GM23248 (cell line): ENCODE results near the gene ARHGAP24. TPM values are rescaled to one million over a fixed set of nuclear protein-coding genes. Genes with fewer than 3 reads are reported as not detected.
"Not testable (repeated sequence)": the region's sequence is repeated elsewhere in the genome, so short reads cannot be mapped to it uniquely, and the experiment has no call there.

Experiments
- DNase-seq: peaks from one replicate; pipeline ENCODE4 v3.0.0-alpha.2; 2015
- H2AFZ ChIP-seq: fragments of 200-600 bp; sonication (generic); 2 replicates; pipeline ENCODE4 v1.6.1; 2016; ENCODE audit warnings: antibody characterized with exemption
- H3F3A ChIP-seq: fragments of 200-600 bp; sonication (generic); 2 replicates; pipeline ENCODE4 v1.6.1; 2016; ENCODE audit warnings: mild to moderate bottlenecking, antibody characterized with exemption, mixed run types; ENCODE audit not compliant: insufficient read depth
- H3K27ac ChIP-seq: fragments of 200-600 bp; sonication (generic); 2 replicates; pipeline ENCODE4 v1.5.1; 2016; ENCODE audit warnings: mild to moderate bottlenecking
- H3K27me3 ChIP-seq: fragments of 200-600 bp; sonication (generic); replicated peaks from 2 replicates; pipeline ENCODE4 v1.6.1; 2016; ENCODE audit warnings: mild to moderate bottlenecking; ENCODE audit not compliant: insufficient read depth
- H3K36me3 ChIP-seq: fragments of 200-600 bp; sonication (generic); 2 replicates; pipeline ENCODE4 v1.6.1; 2016; ENCODE audit warnings: low read depth, mild to moderate bottlenecking
- H3K4me1 ChIP-seq: fragments of 200-600 bp; sonication (generic); 2 replicates; pipeline ENCODE4 v1.6.1; 2016; ENCODE audit warnings: mild to moderate bottlenecking; ENCODE audit not compliant: insufficient read depth
- H3K4me2 ChIP-seq: fragments of 200-600 bp; sonication (generic); one replicate; pipeline ENCODE4 v1.6.1; 2016; ENCODE audit warnings: mild to moderate bottlenecking; ENCODE audit not compliant: unreplicated experiment
- H3K4me3 ChIP-seq: fragments of 200-600 bp; sonication (generic); 2 replicates; pipeline ENCODE4 v1.5.1; 2016; ENCODE audit warnings: mild to moderate bottlenecking
- H3K79me2 ChIP-seq: fragments of 200-600 bp; sonication (generic); 2 replicates; pipeline ENCODE4 v1.6.1; 2016; ENCODE audit warnings: mild to moderate bottlenecking; ENCODE audit not compliant: insufficient read depth
- H3K9ac ChIP-seq: fragments of 200-600 bp; sonication (generic); 2 replicates; pipeline ENCODE4 v1.6.1; 2016; ENCODE audit warnings: mild to moderate bottlenecking
- H3K9me2 ChIP-seq: fragments of 200-600 bp; sonication (generic); 2 replicates; pipeline ENCODE4 v1.6.1; 2016; ENCODE audit warnings: mixed run types, mild to moderate bottlenecking, moderate library complexity; ENCODE audit not compliant: insufficient read depth
- H3K9me3 ChIP-seq: fragments of 200-600 bp; sonication (generic); one replicate; pipeline ENCODE4 v1.6.1; 2017; ENCODE audit warnings: low read depth
- H4K20me1 ChIP-seq: fragments of 200-600 bp; sonication (generic); 2 replicates; pipeline ENCODE4 v1.6.0; 2016; ENCODE audit not compliant: insufficient read depth
- EZH2 ChIP-seq: fragments of 200-600 bp; sonication (generic); IDR thresholded peaks from 2 replicates; pipeline ENCODE4 v1.6.1; 2018; ENCODE audit warnings: antibody characterized with exemption, mild to moderate bottlenecking; ENCODE audit not compliant: insufficient read depth, poor library complexity, severe bottlenecking
- EZH2phosphoT487 ChIP-seq: fragments of 200-600 bp; sonication (generic); IDR thresholded peaks from 2 replicates; pipeline ENCODE4 v1.6.1; 2018; ENCODE audit warnings: antibody characterized with exemption, moderate library complexity, mild to moderate bottlenecking, low read depth; ENCODE audit not compliant: insufficient read depth
- WGBS, 2 experiments: methylation state at CpG; one replicate each; pipeline ENCODE4 v1.1.6; 2015 to 2017; ENCODE audit warnings: low lambda C conversion rate in 2 of 2, low coverage in 1 of 2; ENCODE audit errors: missing lambda C conversion rate in 2 of 2; 5-methylcytosine and 5-hydroxymethylcytosine counted together
- in situ Hi-C: fragments of 300-500 bp; cut with MboI; formaldehyde crosslinking; loops from 2 replicates; pipeline ENCODE4 v1.15.0; 2020
- polyA plus RNA-seq: library from polyadenylated mRNA; unstranded; fragments of >200 nt; fragmentation: Nextera tagmentation; extraction: Ambion mirVana; gene quantifications from 2 replicates; pipeline ENCODE4 v1.2.1, GENCODE V29; 2016
- total RNA-seq: library from RNA; depleted of rRNA; stranded (reverse); fragments of >200 nt; shearing (Covaris generic); gene quantifications from 2 replicates; pipeline ENCODE4 v1.2.3, GENCODE V29; 2014

The ARHGAP24 gene
- total and polyA plus RNA-seq, 2 experiments from 2014 or later = 24.1 to 31.6 TPM

DNA sequence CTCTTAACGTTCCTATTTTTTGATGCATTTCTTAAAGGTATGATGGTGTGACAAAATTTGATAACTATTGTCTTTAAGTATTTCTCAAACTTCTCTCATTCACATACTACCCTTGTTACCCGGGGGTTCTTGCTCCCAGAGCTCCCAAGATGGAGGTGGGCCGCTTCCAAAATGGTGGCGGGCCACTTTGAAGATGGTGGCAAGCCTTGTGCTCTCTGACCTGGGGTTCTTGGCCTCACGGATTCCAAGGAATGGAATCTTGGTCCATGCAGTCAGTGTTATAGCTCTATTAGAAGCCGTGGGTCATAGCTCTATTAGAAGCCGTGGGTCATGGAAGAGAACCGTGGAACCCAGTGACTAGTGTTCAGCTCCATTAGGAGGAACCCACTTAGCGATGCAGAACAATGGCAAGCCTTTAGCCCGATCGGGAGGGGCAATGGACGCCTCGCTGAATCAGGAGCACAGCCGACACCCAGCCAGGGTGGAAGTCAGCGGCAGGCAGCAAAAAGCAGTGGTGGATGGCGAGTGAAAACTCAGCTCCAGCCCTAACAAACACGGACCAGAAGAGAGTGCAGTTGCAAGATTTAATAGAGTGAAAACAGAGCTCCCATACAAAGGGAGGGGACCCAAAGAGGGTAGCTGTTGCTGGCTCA lies 481.5 kb downstream of the ARHGAP24 start:
- no peaks in the 10 kb centered on the region for H3K9me3 ChIP-seq
- no peaks in the 10 kb centered on the region; the same call in 1 of the 2 replicates for H3F3A ChIP-seq
- no peak overlapping the region for H3K4me2 ChIP-seq
- H2AFZ ChIP-seq = no peak overlapping the region
- H3K4me3 ChIP-seq = no peak overlapping the region
- H3K9me2 ChIP-seq = no peaks in the 10 kb centered on the region
- H3K4me1 ChIP-seq = peaks cover 22% of the 10 kb centered on the region
- TF ChIP-seq EZH2 (no peak), EZH2phosphoT487 (no peak)
- WGBS, 2 experiments = 94 to 96% methylated on average over 17 of the region's 17 CpGs
- no peak overlapping the region for H3K27ac ChIP-seq
- H3K36me3 ChIP-seq = no peaks in the 10 kb centered on the region
- H3K9ac ChIP-seq = no peak overlapping the region
- H4K20me1 ChIP-seq = no peaks in the 10 kb centered on the region
- peaks cover 72% of the 10 kb centered on the region for H3K79me2 ChIP-seq
- in situ Hi-C loops = loop anchor here (25.0 kb wide), 1 partner anchor 819 kb away; no protein-coding TSS in a partner anchor
- no peaks in the 10 kb centered on the region for H3K27me3 ChIP-seq
- no peak for DNase-seq

- TF ChIP-seq EZH2 = no peak
- no peak for TF ChIP-seq EZH2phosphoT487
- H3K9ac ChIP-seq = no peak overlapping the region
- H3F3A ChIP-seq = peaks cover 15% of the 10 kb centered on the region; the same call in 1 of the 2 replicates
- H3K9me2 ChIP-seq = no peaks in the 10 kb centered on the region
- H3K9me3 ChIP-seq = no peaks in the 10 kb centered on the region
- 63 to 64% methylated on average over 4 of the region's 4 CpGs for WGBS, 2 experiments
- H3K4me2 ChIP-seq = no peak overlapping the region
- no peak overlapping the region for H3K27ac ChIP-seq
- in situ Hi-C loops = loop anchor here (25.0 kb wide), 1 partner anchor 825 kb away; no protein-coding TSS in a partner anchor
- H3K27me3 ChIP-seq = no peaks in the 10 kb centered on the region
- H3K4me3 ChIP-seq = no peak overlapping the region
- peaks cover 92% of the 10 kb centered on the region for H3K79me2 ChIP-seq
- H3K4me1 ChIP-seq = peaks cover 36% of the 10 kb centered on the region
- DNase-seq = no peak
- H4K20me1 ChIP-seq = no peaks in the 10 kb centered on the region
- no peaks in the 10 kb centered on the region for H3K36me3 ChIP-seq
- H2AFZ ChIP-seq = no peak overlapping the region
Measured at GRCh38 chr4:85961887-85962286, 486.9 kb downstream of the ARHGAP24 start.

GRCh38 chr4:85963231-85963630 lies 488.3 kb downstream of the ARHGAP24 start:
- H3K27ac ChIP-seq = no peak overlapping the region
- DNase-seq = no peak
- no peaks in the 10 kb centered on the region for H3K9me3 ChIP-seq
- H3K79me2 ChIP-seq = peaks cover 83% of the 10 kb centered on the region
- 10 to 12% methylated on average over 1 of the region's 1 CpG for WGBS, 2 experiments
- no peaks in the 10 kb centered on the region for H3K27me3 ChIP-seq
- H2AFZ ChIP-seq = no peak overlapping the region
- H3K4me2 ChIP-seq = no peak overlapping the region
- no peak overlapping the region for H3K9ac ChIP-seq
- in situ Hi-C loops = loop anchor here (25.0 kb wide), 1 partner anchor 826 kb away; no protein-coding TSS in a partner anchor
- no peaks in the 10 kb centered on the region for H3K9me2 ChIP-seq
- H3K4me1 ChIP-seq = peaks cover 50% of the 10 kb centered on the region
- H4K20me1 ChIP-seq = no peaks in the 10 kb centered on the region
- peaks cover 28% of the 10 kb centered on the region for H3F3A ChIP-seq
- H3K4me3 ChIP-seq = no peak overlapping the region
- TF ChIP-seq EZH2 (no peak), EZH2phosphoT487 (no peak)
- no peaks in the 10 kb centered on the region for H3K36me3 ChIP-seq

GRCh38 chr4:85964298-85964697 lies 489.3 kb downstream of the ARHGAP24 start:
- in situ Hi-C loops = loop anchor here (25.0 kb wide), 1 partner anchor 827 kb away; no protein-coding TSS in a partner anchor
- DNase-seq = no peak

DNA sequence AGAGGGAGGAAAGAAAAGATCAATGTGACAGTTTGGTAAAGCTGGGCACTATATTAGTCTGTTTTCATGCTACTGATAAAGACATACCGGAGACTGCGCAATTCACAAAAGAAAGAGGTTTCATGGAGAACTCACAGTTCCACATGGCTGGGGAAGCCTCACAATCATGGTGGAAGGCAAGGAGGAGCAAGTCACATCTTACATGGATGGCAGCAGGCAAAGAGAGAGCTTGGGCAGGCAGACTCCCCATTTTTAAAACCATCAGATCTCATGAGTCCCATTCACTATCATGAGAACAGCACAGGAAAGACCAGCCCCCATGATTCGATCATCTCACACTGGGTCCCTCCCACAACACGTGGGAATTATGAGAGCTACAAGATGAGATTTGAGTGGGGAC lies 490.1 kb downstream of the ARHGAP24 start:
- not testable (repeated sequence) for H3K36me3 ChIP-seq, DNase-seq, H3K4me2 ChIP-seq, H3K4me3 ChIP-seq, H2AFZ ChIP-seq, H3K27ac ChIP-seq, H3K27me3 ChIP-seq, H3K9me3 ChIP-seq, H4K20me1 ChIP-seq, H3K9me2 ChIP-seq, H3K9ac ChIP-seq
- peaks cover 37% of the 10 kb centered on the region for H3F3A ChIP-seq
- in situ Hi-C loops = loop anchor here (25.0 kb wide), 1 partner anchor 828 kb away; no protein-coding TSS in a partner anchor
- H3K79me2 ChIP-seq = peaks cover 68% of the 10 kb centered on the region
- H3K4me1 ChIP-seq = peaks cover 67% of the 10 kb centered on the region
- WGBS, 2 experiments = 73 to 82% methylated on average over 4 of the region's 4 CpGs

More at GRCh38 chr4:85964298-85964697, 489.3 kb downstream of the ARHGAP24 start:
- no peaks in the 10 kb centered on the region for H3K27me3 ChIP-seq
- no peaks in the 10 kb centered on the region for H3K36me3 ChIP-seq
- H3K27ac ChIP-seq = no peak overlapping the region
- no peaks in the 10 kb centered on the region for H3K9me3 ChIP-seq
- H3K4me3 ChIP-seq = no peak overlapping the region
- peaks cover 37% of the 10 kb centered on the region for H3F3A ChIP-seq
- no peak overlapping the region for H3K4me2 ChIP-seq
- no peak for TF ChIP-seq EZH2
- no peak for TF ChIP-seq EZH2phosphoT487
- peaks cover 73% of the 10 kb centered on the region for H3K79me2 ChIP-seq
- H3K9ac ChIP-seq = no peak overlapping the region
- H3K9me2 ChIP-seq = no peaks in the 10 kb centered on the region
- peaks cover 60% of the 10 kb centered on the region for H3K4me1 ChIP-seq
- no peaks in the 10 kb centered on the region for H4K20me1 ChIP-seq
- H2AFZ ChIP-seq = no peak overlapping the region
